Calu3 (cell line): ENCODE results near the gene SUFU. TPM values are rescaled to one million over a fixed set of nuclear protein-coding genes. Genes with fewer than 3 reads are reported as not detected.
A peak's percentile ranks its signal among the peaks of the same experiment; 100 is the strongest.

ENCODE experiments used
- BruUV-seq: library from RNA; stranded (reverse); fragments of 400-500 nt; replicated peaks from 2 replicates; lab custom pipeline; 2021; lab: Mats Ljungman, UMichigan
- CTCF ChIA-PET: fragments of 300-600 bp; sonication (Branson Sonifier 250); formaldehyde crosslinking; loops from one replicate; lab custom pipeline; 2022; ENCODE audit warnings: antibody characterized with exemption; lab: Charles Lee
- DNase-seq: peaks from one replicate; pipeline ENCODE4 v3.0.0; 2022
- H3K27ac Mint-ChIP-seq: one replicate; pipeline ENCODE4 v1.8.0; 2022; ENCODE audit warnings: mixed read lengths; ENCODE audit not compliant: unreplicated experiment
- H3K27me3 Mint-ChIP-seq: one replicate; pipeline ENCODE4 v1.8.0; 2022; ENCODE audit warnings: mixed read lengths; ENCODE audit not compliant: unreplicated experiment
- H3K36me3 Mint-ChIP-seq: one replicate; pipeline ENCODE4 v1.8.0; 2022; ENCODE audit warnings: mild to moderate bottlenecking, moderate library complexity, mixed read lengths; ENCODE audit not compliant: insufficient read depth, unreplicated experiment
- H3K4me1 Mint-ChIP-seq: one replicate; pipeline ENCODE4 v1.8.0; 2022; ENCODE audit warnings: mild to moderate bottlenecking, low read depth, mixed read lengths; ENCODE audit not compliant: unreplicated experiment
- H3K4me3 Mint-ChIP-seq: one replicate; pipeline ENCODE4 v1.8.0; 2022; ENCODE audit warnings: mild to moderate bottlenecking, low read depth, moderate library complexity, mixed read lengths; ENCODE audit not compliant: unreplicated experiment
- H3K9me3 Mint-ChIP-seq: one replicate; pipeline ENCODE4 v1.8.0; 2022; ENCODE audit warnings: low read depth, mixed read lengths; ENCODE audit not compliant: unreplicated experiment
- CTCF ChIP-seq: fragments of 200-600 bp; IDR thresholded peaks from one replicate; pipeline ENCODE4 v1.8.0; 2022; ENCODE audit warnings: antibody characterized with exemption; ENCODE audit not compliant: unreplicated experiment
- intact Hi-C: fragments of 100-400 bp; cut with micrococcal nuclease; formaldehyde crosslinking; loops from one replicate; pipeline ENCODE4 v1.10.0; 2022; ENCODE audit not compliant: unreplicated experiment
- total RNA-seq: library from RNA; stranded (reverse); gene quantifications from 2 replicates; pipeline ENCODE4 v1.2.3, GENCODE V29; 2022

Gene SUFU
- total RNA-seq, 1 experiment from 2014 or later, result 7.0 TPM

- CTCF ChIA-PET, result interaction anchor here (0.6 to 0.7 kb wide), 2 partner anchors 19 to 1092 kb away, joined by 3 read pairs; no protein-coding TSS in a partner anchor
- no TSS peak for BruUV-seq
- no peaks in the 10 kb centered on the region for H3K36me3 Mint-ChIP-seq
- intact Hi-C loops, result no loop called here
- no peak overlapping the region for H3K4me3 Mint-ChIP-seq
- H3K4me1 Mint-ChIP-seq, result peaks cover 11% of the 10 kb centered on the region
- no peak for DNase-seq
- no peaks in the 10 kb centered on the region for H3K27me3 Mint-ChIP-seq
- TF ChIP-seq CTCF, result no peak
- no peaks in the 10 kb centered on the region for H3K9me3 Mint-ChIP-seq
- H3K27ac Mint-ChIP-seq, result no peak overlapping the region
Observed at GRCh38 chr10:102613286-102613685, 109.5 kb downstream of the SUFU start.

GRCh38 chr10:102613785-102614184 lies 110.0 kb downstream of the SUFU start:
- no peak for DNase-seq
- no peak for TF ChIP-seq CTCF
- CTCF ChIA-PET, result interaction anchor here (0.6 kb wide), 1 partner anchor 1092 kb away, joined by 3 read pairs; no protein-coding TSS in a partner anchor
- no TSS peak for BruUV-seq
- no peaks in the 10 kb centered on the region for H3K36me3 Mint-ChIP-seq
- peaks cover 11% of the 10 kb centered on the region for H3K4me1 Mint-ChIP-seq
- intact Hi-C loops, result no loop called here
- H3K9me3 Mint-ChIP-seq, result no peaks in the 10 kb centered on the region
- no peak overlapping the region for H3K4me3 Mint-ChIP-seq
- no peak overlapping the region for H3K27ac Mint-ChIP-seq
- no peaks in the 10 kb centered on the region for H3K27me3 Mint-ChIP-seq

- H3K4me3 Mint-ChIP-seq, result no peak overlapping the region
- BruUV-seq, result no TSS peak
Observed at GRCh38 chr10:102614888-102615287, 111.1 kb downstream of the SUFU start.

GRCh38 chr10:102615361-102615760 lies 111.6 kb downstream of the SUFU start:
- no peak for DNase-seq
- BruUV-seq, result no TSS peak
- TF ChIP-seq CTCF, result peak; percentile 16
- H3K27ac Mint-ChIP-seq, result no peak overlapping the region
- intact Hi-C loops, result no loop called here
- H3K9me3 Mint-ChIP-seq, result no peaks in the 10 kb centered on the region
- H3K4me3 Mint-ChIP-seq, result no peak overlapping the region
- H3K4me1 Mint-ChIP-seq, result peaks cover 10% of the 10 kb centered on the region
- CTCF ChIA-PET, result no interaction called here
- H3K27me3 Mint-ChIP-seq, result no peaks in the 10 kb centered on the region
- H3K36me3 Mint-ChIP-seq, result no peaks in the 10 kb centered on the region

More at GRCh38 chr10:102614888-102615287, 111.1 kb downstream of the SUFU start:
- Mint-ChIP-seq H3K36me3 (no peaks in the 10 kb centered on the region), H3K27ac (no peak overlapping the region), H3K9me3 (no peaks in the 10 kb centered on the region), H3K27me3 (no peaks in the 10 kb centered on the region), H3K4me1 (peaks cover 11% of the 10 kb centered on the region)
- intact Hi-C loops, result no loop called here
- no peak for DNase-seq
- CTCF ChIA-PET, result no interaction called here
- TF ChIP-seq CTCF, result no peak
